HepG2 (cell line): Measurements from ENCODE around the gene TTC16. TPM values are rescaled to one million over a fixed set of nuclear protein-coding genes. Genes with fewer than 3 reads are reported as not detected.
A peak's percentile ranks its signal among the peaks of the same experiment; 100 is the strongest.

Experiments
- ARID3A ChIP-seq: IDR thresholded peaks from 2 replicates; pipeline ENCODE4 v1.6.1; 2012; ENCODE audit warnings: low read depth, low read length, improper control_type of control experiment
- ATRX ChIP-seq: sonication (generic); formaldehyde crosslinking; IDR thresholded peaks from 2 replicates; pipeline ENCODE4 v1.4.0; 2020; ENCODE audit warnings: missing genetic modification reagents, borderline replicate concordance
- BCL6 ChIP-seq: IDR thresholded peaks from 2 replicates; pipeline ENCODE4 v1.6.1; 2016; ENCODE audit warnings: missing genetic modification reagents, missing compliant biosample characterization
- CEBPB ChIP-seq: IDR thresholded peaks from 2 replicates; pipeline ENCODE4 v1.6.1; 2011; ENCODE audit warnings: low read depth, low read length, improper control_type of control experiment, borderline replicate concordance
- ETV5 ChIP-seq: IDR thresholded peaks from 2 replicates; pipeline ENCODE4 v1.6.1; 2018; ENCODE audit warnings: missing biosample characterization, missing genetic modification reagents, inconsistent platforms, borderline replicate concordance
- GABPB1 ChIP-seq: IDR thresholded peaks from 2 replicates; pipeline ENCODE4 v1.6.1; 2016; ENCODE audit warnings: mild to moderate bottlenecking, missing genetic modification reagents, moderate library complexity, missing compliant biosample characterization
- HIC2 ChIP-seq: sonication (generic); formaldehyde crosslinking; IDR thresholded peaks from 2 replicates; pipeline ENCODE4 v1.9.0; 2022; ENCODE audit warnings: low read depth, missing genetic modification reagents
- KDM5B ChIP-seq: sonication (generic); formaldehyde crosslinking; IDR thresholded peaks from 2 replicates; pipeline ENCODE4 v1.4.0; 2020; ENCODE audit warnings: missing genetic modification reagents, mild to moderate bottlenecking, borderline replicate concordance
- MED1 ChIP-seq: sonication (generic); formaldehyde crosslinking; IDR thresholded peaks from 2 replicates; pipeline ENCODE4 v1.4.0; 2020; ENCODE audit warnings: missing genetic modification reagents
- MED13 ChIP-seq: sonication (generic); formaldehyde crosslinking; IDR thresholded peaks from 2 replicates; pipeline ENCODE4 v1.5.0; 2020; ENCODE audit warnings: missing genetic modification reagents
- NFKBIZ ChIP-seq: IDR thresholded peaks from 2 replicates; pipeline ENCODE4 v1.6.1; 2018; ENCODE audit warnings: missing genetic modification reagents, missing compliant biosample characterization
- PITX1 ChIP-seq: sonication (generic); formaldehyde crosslinking; IDR thresholded peaks from 2 replicates; pipeline ENCODE4 v1.5.1; 2020; ENCODE audit warnings: mild to moderate bottlenecking, missing genetic modification reagents
- SIN3A ChIP-seq: IDR thresholded peaks from 2 replicates; pipeline ENCODE4 v1.6.1; 2011; ENCODE audit warnings: low read depth, mild to moderate bottlenecking, control low read depth, low read length, borderline replicate concordance
- ZBTB4 ChIP-seq: sonication (generic); formaldehyde crosslinking; IDR thresholded peaks from 2 replicates; pipeline ENCODE4 v1.4.0; 2020; ENCODE audit warnings: missing genetic modification reagents, mild to moderate bottlenecking, borderline replicate concordance
- ZFP62 ChIP-seq: sonication (generic); formaldehyde crosslinking; IDR thresholded peaks from 2 replicates; pipeline ENCODE4 v1.4.0; 2020; ENCODE audit warnings: missing genetic modification reagents
- ZNF121 ChIP-seq: sonication (generic); formaldehyde crosslinking; IDR thresholded peaks from 2 replicates; pipeline ENCODE4 v1.5.0; 2020; ENCODE audit warnings: mild to moderate bottlenecking, missing genetic modification reagents
- ZNF446 ChIP-seq: sonication (generic); formaldehyde crosslinking; IDR thresholded peaks from 2 replicates; pipeline ENCODE4 v1.5.0; 2020; ENCODE audit warnings: mild to moderate bottlenecking, missing genetic modification reagents
- ZNF484 ChIP-seq: sonication (generic); formaldehyde crosslinking; IDR thresholded peaks from 2 replicates; pipeline ENCODE4 v1.5.1; 2020; ENCODE audit warnings: mild to moderate bottlenecking, low read depth, missing genetic modification reagents, borderline replicate concordance
- ZNF547 ChIP-seq: sonication (generic); formaldehyde crosslinking; IDR thresholded peaks from 2 replicates; pipeline ENCODE4 v1.5.1; 2020; ENCODE audit warnings: mild to moderate bottlenecking, missing genetic modification reagents
- ZNF816 ChIP-seq: sonication (generic); formaldehyde crosslinking; IDR thresholded peaks from 2 replicates; pipeline ENCODE4 v1.8.0; 2022; ENCODE audit warnings: missing genetic modification reagents, mild to moderate bottlenecking, borderline replicate concordance
- ZSCAN5A ChIP-seq: sonication (generic); formaldehyde crosslinking; IDR thresholded peaks from 2 replicates; pipeline ENCODE4 v1.8.0; 2022; ENCODE audit warnings: mild to moderate bottlenecking, missing genetic modification reagents, borderline replicate concordance
- ZSCAN9 ChIP-seq: IDR thresholded peaks from 2 replicates; pipeline ENCODE4 v1.6.1; 2016; ENCODE audit warnings: borderline replicate concordance
- polyA plus RNA-seq, 8 experiments: library from polyadenylated mRNA; depleted of rRNA in 3 of 8; stranded (reverse) in 7 of 8; unstranded in 1 of 8; fragments of >200 nt; fragmentation: Illumina TruSeq in 4 of 8; extraction: Trizol in 4 of 8; gene quantifications; 2 replicates each; pipeline versions ENCODE4 v1.2.1 to v1.2.3, GENCODE V29; 2011 to 2016; ENCODE audit warnings: low read depth in 4 of 8, missing spikeins in 1 of 8, mixed read lengths in 1 of 8; ENCODE audit not compliant: insufficient read depth in 1 of 8
- total RNA-seq, 5 experiments: library from RNA; depleted of rRNA; stranded (reverse); fragments of >200 nt; fragmentation: Illumina TruSeq; extraction: Trizol; gene quantifications; 2 replicates each; pipeline ENCODE4 v1.2.3, GENCODE V29; 2016; ENCODE audit warnings: low read depth in 1 of 5

TTC16 gene
- total and polyA plus RNA-seq, 2 of the 13 experiments (the other 11 are each of a cell fraction or from before 2014, with no cell fraction given) = not detected

GRCh38 chr9:127734747-127735529 is 19.1 kb downstream of the TTC16 start, which contains the start of gene TOR2A (continued):
- peak; percentile 85; the same call in 1 of the 2 replicates for TF ChIP-seq ZFP62 (CRISPR knock-in tag)
- no peak for TF ChIP-seq ZNF484 (CRISPR knock-in tag)
- TF ChIP-seq NFKBIZ (CRISPR knock-in tag) = 0 out of 2 replicates have a peak, but pooled peaks have one; percentile 53
- TF ChIP-seq ZSCAN5A = no peak
- TF ChIP-seq BCL6 (CRISPR knock-in tag) = peak; percentile 23; the same call in 1 of the 2 replicates
- no peak; the same call in none of the 2 replicates for TF ChIP-seq ETV5
- no peak; the same call in 1 of the 2 replicates for TF ChIP-seq SIN3A
- TF ChIP-seq CEBPB = no peak
- no peak for TF ChIP-seq ATRX
- no peak for TF ChIP-seq ZBTB4
- no peak for TF ChIP-seq ARID3A
- no peak for TF ChIP-seq PITX1 (CRISPR knock-in tag)
- no peak for TF ChIP-seq ZNF121 (CRISPR knock-in tag)
- TF ChIP-seq ZNF446 (CRISPR knock-in tag) = no peak
- peak; percentile 66 for TF ChIP-seq MED1
- no peak; the same call in 1 of the 2 replicates for TF ChIP-seq KDM5B
- peak; percentile 93 for TF ChIP-seq GABPB1 (CRISPR knock-in tag)
- no peak for TF ChIP-seq ZNF816
- TF ChIP-seq ZNF547 = peak; percentile 74; the same call in 1 of the 2 replicates
- TF ChIP-seq HIC2 (CRISPR knock-in tag) = no peak
- no peak for TF ChIP-seq MED13
- TF ChIP-seq ZSCAN9 (CRISPR knock-in tag) = no peak
